Endothelial cell of umbilical vein (primary cell): Measurements from ENCODE around the gene GGA1. TPM values are rescaled to one million over a fixed set of nuclear protein-coding genes. Genes with fewer than 3 reads are reported as not detected.

Experiments used
- BruUV-seq: library from RNA; stranded (reverse); fragments of 400-500 nt; replicated peaks from 2 replicates; lab custom pipeline; 2021; lab: Mats Ljungman, UMichigan
- CTCF ChIA-PET: fragments of 300-600, 350-600 bp; sonication (Branson Sonifier 250); formaldehyde crosslinking; loops from one replicate; lab custom pipeline; 2021; ENCODE audit warnings: antibody characterized with exemption, inconsistent platforms; lab: Charles Lee
- POLR2A ChIA-PET: fragments of 300-600, 350-600 bp; sonication (Branson Sonifier 250); formaldehyde crosslinking; loops from one replicate; lab custom pipeline; 2021; ENCODE audit warnings: antibody characterized with exemption, inconsistent platforms; lab: Charles Lee
- DNase-seq: peaks from one replicate; pipeline ENCODE4 v3.0.0-alpha.2; 2011; ENCODE audit warnings: low read depth, low spot score
- FAIRE-seq: peaks from 2 replicates; lab custom pipeline; 2011; peaks lifted over from hg19 to GRCh38; lab: Jason Lieb, UNC
- H2AFZ ChIP-seq: 2 replicates; pipeline ENCODE4 v1.6.0; 2012; ENCODE audit warnings: low read depth, low read length, control low read depth, inconsistent platforms
- H3K27ac ChIP-seq: 2 replicates; pipeline ENCODE4 v1.5.1; 2011; ENCODE audit warnings: low read depth, mild to moderate bottlenecking, control low read depth, low read length, moderate library complexity; ENCODE audit not compliant: insufficient read depth
- H3K27me3 ChIP-seq, 2 experiments: 2 replicates each; pipeline versions ENCODE4 v1.6.0 to v1.6.1; 2011; ENCODE audit warnings: low read length in 2 of 2, mixed read lengths in 1 of 2; ENCODE audit not compliant: control insufficient read depth in 2 of 2, insufficient read depth in 2 of 2
- H3K36me3 ChIP-seq, 2 experiments: 2 replicates in 1 of 2; 3 replicates in 1 of 2; pipeline ENCODE4 v1.5.1; 2011; ENCODE audit warnings: low read length in 2 of 2, mild to moderate bottlenecking in 1 of 2, moderate library complexity in 1 of 2; ENCODE audit not compliant: control insufficient read depth in 2 of 2, insufficient read depth in 2 of 2; ENCODE audit errors: extremely low read depth in 1 of 2
- H3K4me1 ChIP-seq: 3 replicates; pipeline ENCODE4 v1.5.1; 2011; ENCODE audit warnings: mild to moderate bottlenecking, low read length; ENCODE audit not compliant: control insufficient read depth, insufficient read depth; ENCODE audit errors: extremely low read depth
- H3K4me2 ChIP-seq: 2 replicates; pipeline ENCODE4 v1.6.1; 2011; ENCODE audit warnings: low read length, control low read depth, mixed read lengths; ENCODE audit not compliant: insufficient read depth
- H3K4me3 ChIP-seq, 3 experiments: fragments of 200-600 bp in 1 of 3; sonication (generic), shearing (Covaris generic) in 1 of 3; replicated peaks in 1 of 3; 2 replicates each; pipeline ENCODE4 v1.5.1; 2011 to 2016; ENCODE audit warnings: control low read depth in 3 of 3, low read length in 3 of 3, mild to moderate bottlenecking in 2 of 3, inconsistent platforms in 1 of 3, low read depth in 1 of 3, moderate library complexity in 1 of 3; ENCODE audit not compliant: insufficient read depth in 1 of 3
- H3K79me2 ChIP-seq: 2 replicates; pipeline ENCODE4 v1.6.0; 2012; ENCODE audit warnings: low read length, inconsistent platforms; ENCODE audit not compliant: control insufficient read depth, insufficient read depth
- H3K9ac ChIP-seq: replicated peaks from 2 replicates; pipeline ENCODE3; 2011; ENCODE audit warnings: low read length, control low read depth; ENCODE audit not compliant: insufficient read depth; ENCODE audit errors: extremely low read depth
- H3K9me1 ChIP-seq: replicated peaks from 3 replicates; pipeline ENCODE4 v1.6.0; 2011; ENCODE audit warnings: mild to moderate bottlenecking, low read length; ENCODE audit not compliant: control insufficient read depth, insufficient read depth; ENCODE audit errors: extremely low read depth
- H3K9me3 ChIP-seq: replicated peaks from 2 replicates; pipeline ENCODE4 v1.5.1; 2012; ENCODE audit warnings: low read length, inconsistent platforms; ENCODE audit not compliant: control insufficient read depth, insufficient read depth
- H4K20me1 ChIP-seq: replicated peaks from 2 replicates; pipeline ENCODE3; 2011; ENCODE audit warnings: mild to moderate bottlenecking, low read length; ENCODE audit not compliant: control insufficient read depth, insufficient read depth; ENCODE audit errors: extremely low read depth
- CTCF ChIP-seq, 2 donors: IDR thresholded peaks; 1 replicate in 1 of 2; 2 replicates in 1 of 2; pipeline ENCODE4 v1.5.1; 2011; ENCODE audit warnings: low read length in 2 of 2, mild to moderate bottlenecking in 2 of 2, moderate library complexity in 2 of 2, control low read depth in 1 of 2, inconsistent platforms in 1 of 2, low read depth in 1 of 2; ENCODE audit not compliant: insufficient read depth in 1 of 2; ENCODE audit errors: extremely low read depth in 1 of 2
- EZH2 ChIP-seq: IDR thresholded peaks from 2 replicates; pipeline ENCODE4 v1.6.1; 2012; ENCODE audit warnings: borderline replicate concordance, low read depth, mild to moderate bottlenecking, moderate library complexity, low read length, inconsistent platforms; ENCODE audit not compliant: severe bottlenecking
- FOS ChIP-seq: IDR thresholded peaks from 2 replicates; pipeline ENCODE4 v1.6.1; 2011; ENCODE audit warnings: mild to moderate bottlenecking, low read length, moderate library complexity, borderline replicate concordance; ENCODE audit not compliant: insufficient read depth
- GATA2 ChIP-seq: IDR thresholded peaks from 2 replicates; pipeline ENCODE4 v1.7.0; 2011; ENCODE audit warnings: low read depth, mild to moderate bottlenecking, moderate library complexity, mixed read lengths, low read length; ENCODE audit not compliant: insufficient read length, insufficient read depth
- JUN ChIP-seq: IDR thresholded peaks from 2 replicates; pipeline ENCODE4 v1.6.1; 2011; ENCODE audit warnings: borderline replicate concordance, low read depth; ENCODE audit not compliant: insufficient read length, insufficient read depth
- MYC ChIP-seq: IDR thresholded peaks from one replicate; pipeline ENCODE4 v1.6.1; 2011; ENCODE audit warnings: mild to moderate bottlenecking, low read depth, low read length
- POLR2A ChIP-seq: IDR thresholded peaks from 2 replicates; pipeline ENCODE4 v1.6.1; 2012; ENCODE audit warnings: low read depth, mild to moderate bottlenecking, control low read depth, low read length
- POLR2AphosphoS5 ChIP-seq: IDR thresholded peaks from 2 replicates; pipeline ENCODE4 v1.6.1; 2012; ENCODE audit warnings: low read depth, mild to moderate bottlenecking, control low read depth, low read length, moderate library complexity; ENCODE audit not compliant: insufficient read depth
- dilution Hi-C: fragments of 300-500 bp; cut with MboI; formaldehyde crosslinking; loops from one replicate; pipeline ENCODE4 v1.15.0; 2019; ENCODE audit warnings: low sequenced_read_pairs; ENCODE audit not compliant: extremely low pct_ligation_motif_present
- intact Hi-C: fragments of 100-400 bp; cut with micrococcal nuclease; formaldehyde crosslinking; loops from one replicate; pipeline ENCODE4 v1.10.0; 2022
- polyA plus RNA-seq, 4 experiments: library from polyadenylated mRNA; depleted of rRNA in 3 of 4; stranded (reverse) in 3 of 4; unstranded in 1 of 4; fragments of >200 nt; gene quantifications; 2 replicates each; pipeline versions ENCODE4 v1.2.1 to v1.2.3, GENCODE V29; 2011 to 2012; ENCODE audit warnings: missing spikeins in 1 of 4
- total RNA-seq: library from RNA; stranded (reverse); gene quantifications from 2 replicates; pipeline ENCODE4 v1.2.3, GENCODE V29; 2021
- TF ChIP-seq, protein P1 (sequence below): IDR thresholded peaks from 2 replicates; pipeline ENCODE4 v1.6.1; 2011; ENCODE audit not compliant: insufficient read depth, insufficient read length

GGA1 gene
- total and polyA plus RNA-seq, 2 donors (not counting 3 experiments of a cell fraction or from before 2014, with no cell fraction given) = 54.1 to 67.5 TPM

DNA sequence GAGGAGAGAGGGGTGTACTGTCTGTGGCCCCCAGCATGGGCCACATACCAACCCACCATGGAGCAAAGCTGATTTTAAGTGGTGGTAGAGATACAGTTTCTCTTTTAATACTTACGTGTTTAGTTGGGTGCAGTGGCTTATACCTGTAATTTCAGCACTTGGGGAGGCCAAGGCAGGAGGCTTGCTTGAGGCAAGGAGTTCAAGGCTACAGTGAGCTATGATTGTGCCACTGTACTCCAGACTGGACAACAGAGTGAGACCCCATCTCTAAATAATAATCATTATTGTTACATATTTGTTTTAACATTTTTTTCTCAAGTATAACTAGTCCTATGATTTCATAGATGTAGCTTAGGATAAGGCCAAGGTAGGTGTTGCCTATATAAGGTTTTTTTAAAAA, 8.8 kb downstream of the GGA1 start:
- Histone ChIP-seq H3K79me2 (peaks cover 2% of the 10 kb centered on the region), H3K9me1 (no peaks in the 10 kb centered on the region), H3K27me3 (no peaks in the 10 kb centered on the region), H3K27ac (no peak overlapping the region), H2AFZ (no peak overlapping the region), H3K36me3 (peaks cover 8 to 28% of the 10 kb centered on the region in 2 experiments), H3K4me1 (no peaks in the 10 kb centered on the region), H4K20me1 (no peaks in the 10 kb centered on the region), H3K9ac (no peak overlapping the region), H3K9me3 (no peaks in the 10 kb centered on the region), H3K4me3 (no peak overlapping the region), H3K4me2 (no peak overlapping the region)
- intact Hi-C loops (no loop called here), dilution Hi-C loops (no loop called here)
- ChIA-PET POLR2A (no interaction called here), CTCF (interaction anchor here (0.7 to 5.0 kb wide), 5 partner anchors 8 to 44 kb away, joined by 3 to 16 read pairs (median 3); partner anchors contain the start of gene GGA1)
- no peak for TF ChIP-seq MYC
- TF ChIP-seq, protein P1, sequence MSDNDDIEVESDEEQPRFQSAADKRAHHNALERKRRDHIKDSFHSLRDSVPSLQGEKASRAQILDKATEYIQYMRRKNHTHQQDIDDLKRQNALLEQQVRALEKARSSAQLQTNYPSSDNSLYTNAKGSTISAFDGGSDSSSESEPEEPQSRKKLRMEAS = no peak
- TF ChIP-seq JUN = no peak
- no peak for TF ChIP-seq GATA2
- TF ChIP-seq POLR2A = no peak
- DNase-seq (no peak), FAIRE-seq (no peak)
- BruUV-seq = TSS peak; percentile 16

GRCh38 chr22:37618072-37618656, 9.5 kb downstream of the GGA1 start:
- no TSS peak for BruUV-seq
- TF ChIP-seq POLR2A = no peak
- no peak for TF ChIP-seq POLR2AphosphoS5
- TF ChIP-seq EZH2 = no peak
- TF ChIP-seq MYC = no peak
- TF ChIP-seq CTCF (IDR thresholded peaks at IDR 0.05; ENCODE audit: extremely low read depth in 1 of 2, insufficient read depth in 1 of 2, low read depth in 1 of 2, low read length in 2 of 2) = no peak
- TF ChIP-seq GATA2 = no peak
- TF ChIP-seq FOS = no peak
- Histone ChIP-seq H3K27ac (no peak overlapping the region), H3K27me3 (no peaks in the 10 kb centered on the region), H4K20me1 (no peaks in the 10 kb centered on the region), H3K4me2 (no peak overlapping the region), H3K9ac (no peak overlapping the region), H3K36me3 (peaks cover 8 to 28% of the 10 kb centered on the region in 2 experiments), H3K9me3 (no peaks in the 10 kb centered on the region), H2AFZ (no peak overlapping the region), H3K4me1 (no peaks in the 10 kb centered on the region), H3K79me2 (no peaks in the 10 kb centered on the region), H3K9me1 (no peaks in the 10 kb centered on the region), H3K4me3 (no peak overlapping the region)
- dilution Hi-C loops (no loop called here), intact Hi-C loops (no loop called here)
- CTCF ChIA-PET = interaction anchor here (0.7 to 5.0 kb wide), 6 partner anchors 9 to 43 kb away, joined by 3 to 16 read pairs (median 8); partner anchors contain the start of gene GGA1
- FAIRE-seq (no peak), DNase-seq (no peak)
- POLR2A ChIA-PET = no interaction called here
